Measurements from ENCODE around the gene UHRF2. TPM values are rescaled to one million over a fixed set of nuclear protein-coding genes. Genes with fewer than 3 reads are reported as not detected.

UHRF2 gene
- polyA plus RNA-seq, 3 donors, result 63.5 to 74.2 (median 66.4) TPM

DNA sequence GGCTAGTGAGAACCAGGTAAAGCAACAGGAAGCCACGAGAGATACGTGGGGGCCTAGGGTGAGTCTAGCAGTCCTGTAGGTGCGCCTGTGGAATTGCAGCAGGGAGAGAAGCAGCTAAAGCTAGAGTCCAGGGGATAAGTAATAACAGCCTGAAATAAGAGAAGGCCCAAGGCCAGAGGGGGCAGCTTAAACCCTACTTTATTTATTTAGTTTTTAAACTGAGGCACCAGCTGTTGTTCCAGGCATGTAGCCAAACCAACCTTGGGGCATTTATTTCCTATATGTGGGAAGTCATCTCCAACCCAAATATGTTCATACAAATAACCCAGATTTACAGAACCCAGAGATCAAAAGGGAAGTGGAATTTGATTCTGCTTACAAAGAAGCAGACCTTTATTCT is 139.0 kb downstream of the UHRF2 start:
- DNase-seq (ENCODE audit: low read depth in 3 of 3, low spot score in 2 of 3), result no peak

DNA sequence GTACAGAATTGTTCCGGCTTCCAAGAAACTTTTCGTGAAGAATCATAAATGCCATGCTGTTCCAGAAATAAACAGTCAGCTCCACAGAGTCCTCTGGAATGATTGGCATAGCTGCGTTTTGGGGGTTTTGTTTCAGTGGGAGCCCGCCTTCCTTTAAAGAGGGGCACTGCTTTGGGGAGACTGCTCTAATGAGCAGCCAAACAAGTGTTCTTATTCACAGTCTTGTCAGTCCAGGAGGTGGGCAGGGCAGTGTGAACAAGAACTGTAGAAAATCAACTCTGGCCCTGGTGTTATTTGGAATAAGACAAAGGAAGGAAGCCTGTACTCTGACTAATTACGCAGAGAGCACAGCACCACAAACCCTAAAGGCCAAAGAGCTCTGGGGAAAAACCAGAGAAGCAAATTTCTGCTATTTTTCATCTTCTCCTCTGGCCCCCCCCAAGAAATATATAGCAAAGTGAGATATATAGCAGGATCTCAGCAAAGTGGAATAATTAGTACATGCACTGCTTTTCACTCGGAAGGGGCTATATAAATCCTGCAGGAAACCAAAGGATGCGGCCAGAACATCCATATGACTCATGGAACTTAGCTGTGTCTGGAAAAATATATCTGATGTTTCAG is 139.6 kb downstream of the UHRF2 start:
- no peak for DNase-seq (ENCODE audit: low read depth in 3 of 3, low spot score in 2 of 3)

DNA sequence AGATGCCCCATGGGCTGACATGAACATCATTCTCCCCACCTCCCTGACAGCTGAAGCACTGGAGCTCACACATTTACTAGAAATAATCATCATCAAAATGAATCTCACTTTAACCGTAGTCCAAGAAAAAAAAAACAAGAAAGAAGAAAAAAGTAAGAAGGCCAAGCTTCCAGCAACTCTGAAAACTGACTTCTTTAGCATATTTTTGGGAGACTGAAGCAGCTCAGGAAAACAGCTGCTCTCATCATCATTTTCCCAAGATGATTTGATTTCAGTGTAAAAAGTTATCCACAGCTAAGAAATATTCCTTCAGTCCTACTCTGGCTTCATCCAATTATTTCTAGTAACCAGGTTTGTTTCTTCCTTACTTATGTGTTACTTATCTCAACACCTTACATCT is 140.9 kb downstream of the UHRF2 start:
- DNase-seq (ENCODE audit: low read depth in 3 of 3, low spot score in 2 of 3), result no peak

Other genes starting within 250 kb of the UHRF2 start
- gene IL33, start 197.4 kb upstream of the UHRF2 start, polyA plus RNA-seq (ENCODE audit: insufficient read length in 3 of 3), result 1 to 10 TPM; 8.9 TPM
- gene TPD52L3, start 84.8 kb upstream of the UHRF2 start, polyA plus RNA-seq (ENCODE audit: insufficient read length in 3 of 3), result not detected
- 10 to 100 TPM; 21.4 to 24.1 (median 22.2) TPM for gene GLDC, start 232.5 kb downstream of the UHRF2 start, polyA plus RNA-seq (ENCODE audit: insufficient read length in 3 of 3)

Measured in right renal cortex interstitium (tissue), 3 donors.